IMR-90 (cell line): ENCODE results near the gene TOGARAM1. TPM values are rescaled to one million over a fixed set of nuclear protein-coding genes. Genes with fewer than 3 reads are reported as not detected.
A peak's percentile ranks its signal among the peaks of the same experiment; 100 is the strongest.

Experiments
- ATAC-seq: fragments of 200-7000 bp; cut with Tn5 transposase; 2 replicates; pipeline ENCODE4 v1.9.1; 2020; ENCODE audit warnings: low read depth, mild to moderate bottlenecking, moderate library complexity
- BruUV-seq: library from RNA; stranded (reverse); fragments of 400-500 nt; replicated peaks from 2 replicates; lab custom pipeline; 2021; lab: Mats Ljungman, UMichigan
- CTCF ChIA-PET: fragments of 300-600 bp; formaldehyde crosslinking; extraction: SDS; loops from one replicate; lab custom pipeline; 2021; ENCODE audit warnings: antibody characterized with exemption; lab: Yijun Ruan, JAX
- POLR2A ChIA-PET: fragments of 300-600 bp; sonication (Branson Sonifier 250); formaldehyde crosslinking; loops from one replicate; lab custom pipeline; 2022; ENCODE audit warnings: antibody characterized with exemption; ENCODE audit not compliant: unreplicated experiment; lab: Charles Lee
- DNase-seq: peaks from one replicate; pipeline ENCODE4 v3.0.0; 2013
- H2AFZ ChIP-seq: replicated peaks from 2 replicates; pipeline ENCODE3; 2013; ENCODE audit warnings: low read length, mild to moderate bottlenecking; ENCODE audit not compliant: poor library complexity
- H2AK5ac ChIP-seq: 2 replicates; pipeline ENCODE4 v1.6.1; 2013; ENCODE audit warnings: low read depth, low read length, inconsistent platforms
- H2AK9ac ChIP-seq: replicated peaks from 2 replicates; pipeline ENCODE3; 2013; ENCODE audit warnings: mild to moderate bottlenecking, low read depth, low read length, moderate library complexity; ENCODE audit not compliant: poor library complexity
- H2BK120ac ChIP-seq: 2 replicates; pipeline ENCODE4 v1.6.1; 2013; ENCODE audit warnings: low read depth, low read length, inconsistent platforms
- H2BK15ac ChIP-seq: 3 replicates; pipeline ENCODE4 v1.6.1; 2013; ENCODE audit warnings: low read depth, low read length, inconsistent platforms
- H2BK20ac ChIP-seq: 2 replicates; pipeline ENCODE4 v1.6.1; 2013; ENCODE audit warnings: low read depth, mild to moderate bottlenecking, inconsistent platforms, low read length, moderate library complexity
- H2BK5ac ChIP-seq: 2 replicates; pipeline ENCODE4 v1.6.1; 2013; ENCODE audit warnings: mild to moderate bottlenecking, low read depth, low read length, inconsistent platforms; ENCODE audit not compliant: poor library complexity, severe bottlenecking
- H3K14ac ChIP-seq: replicated peaks from 2 replicates; pipeline ENCODE4 v1.6.1; 2013; ENCODE audit warnings: low read depth, low read length, inconsistent platforms
- H3K18ac ChIP-seq: 2 replicates; pipeline ENCODE4 v1.6.1; 2013; ENCODE audit warnings: low read depth, low read length, control low read depth
- H3K23ac ChIP-seq: 2 replicates; pipeline ENCODE4 v1.6.1; 2013; ENCODE audit warnings: low read depth, low read length, inconsistent platforms
- H3K27ac ChIP-seq: 2 replicates; pipeline ENCODE4 v1.5.1; 2013; ENCODE audit warnings: mild to moderate bottlenecking, control low read depth, low read length; ENCODE audit not compliant: insufficient read depth
- H3K27me3 ChIP-seq: 2 replicates; pipeline ENCODE4 v1.6.1; 2013; ENCODE audit warnings: low read length; ENCODE audit not compliant: control insufficient read depth, insufficient read depth
- H3K36me3 ChIP-seq: 2 replicates; pipeline ENCODE4 v1.6.1; 2013; ENCODE audit warnings: low read length, mixed read lengths; ENCODE audit not compliant: control insufficient read depth, insufficient read depth
- H3K4ac ChIP-seq: 2 replicates; pipeline ENCODE4 v1.6.1; 2013; ENCODE audit warnings: low read depth, low read length, inconsistent platforms
- H3K4me1 ChIP-seq: 2 replicates; pipeline ENCODE4 v1.6.1; 2013; ENCODE audit warnings: low read length, mixed read lengths; ENCODE audit not compliant: control insufficient read depth, insufficient read depth
- H3K4me2 ChIP-seq: 2 replicates; pipeline ENCODE4 v1.6.1; 2013; ENCODE audit warnings: low read depth, mild to moderate bottlenecking, control low read depth, low read length, moderate library complexity
- H3K4me3 ChIP-seq: 2 replicates; pipeline ENCODE4 v1.5.1; 2013; ENCODE audit warnings: low read depth, mild to moderate bottlenecking, control low read depth, low read length, moderate library complexity; ENCODE audit not compliant: insufficient read depth
- H3K56ac ChIP-seq: 2 replicates; pipeline ENCODE4 v1.6.1; 2013; ENCODE audit warnings: low read length, inconsistent platforms; ENCODE audit not compliant: insufficient read depth; ENCODE audit errors: extremely low read depth
- H3K79me1 ChIP-seq, 2 experiments: 2 replicates each; pipeline ENCODE4 v1.6.1; 2013; ENCODE audit warnings: low read length in 2 of 2, inconsistent platforms in 1 of 2, low read depth in 1 of 2
- H3K9ac ChIP-seq: 2 replicates; pipeline ENCODE4 v1.6.1; 2013; ENCODE audit warnings: low read depth, low read length, control low read depth
- H3K9me1 ChIP-seq: 2 replicates; pipeline ENCODE4 v1.6.1; 2013; ENCODE audit warnings: low read length, inconsistent platforms; ENCODE audit not compliant: insufficient read depth
- H3K9me3 ChIP-seq: 2 replicates; pipeline ENCODE4 v1.6.1; 2013; ENCODE audit warnings: low read length; ENCODE audit not compliant: control insufficient read depth, insufficient read depth
- H4K20me1 ChIP-seq: 2 replicates; pipeline ENCODE4 v1.6.1; 2013; ENCODE audit warnings: low read length, inconsistent platforms; ENCODE audit not compliant: insufficient read depth
- H4K5ac ChIP-seq: 2 replicates; pipeline ENCODE4 v1.6.1; 2013; ENCODE audit warnings: mild to moderate bottlenecking, low read depth, low read length, control low read depth
- H4K8ac ChIP-seq, 2 experiments: 2 replicates each; pipeline ENCODE4 v1.6.1; 2013; ENCODE audit warnings: low read depth in 2 of 2, low read length in 2 of 2, control low read depth in 1 of 2, inconsistent platforms in 1 of 2
- H4K91ac ChIP-seq: 2 replicates; pipeline ENCODE4 v1.6.1; 2013; ENCODE audit warnings: low read depth, low read length, inconsistent platforms; ENCODE audit not compliant: insufficient read depth
- BHLHE40 ChIP-seq: fragments of 150-350 bp; IDR thresholded peaks from 2 replicates; pipeline ENCODE4 v1.6.1; 2016; ENCODE audit warnings: mild to moderate bottlenecking, low read depth, low read length
- CEBPB ChIP-seq: IDR thresholded peaks from 2 replicates; pipeline ENCODE4 v1.6.1; 2012; ENCODE audit warnings: low read depth, low read length, improper control_type of control experiment
- CHD1 ChIP-seq: IDR thresholded peaks from 2 replicates; pipeline ENCODE4 v1.6.1; 2012; ENCODE audit warnings: low read depth, low read length, improper control_type of control experiment
- CTCF ChIP-seq: conservative IDR thresholded peaks from 2 replicates; pipeline ENCODE4 v1.5.1; 2012; ENCODE audit warnings: mild to moderate bottlenecking, low read depth, low read length, improper control_type of control experiment
- MAFK ChIP-seq: IDR thresholded peaks from 2 replicates; pipeline ENCODE4 v1.6.1; 2012; ENCODE audit warnings: low read depth, low read length, improper control_type of control experiment
- MAZ ChIP-seq: IDR thresholded peaks from 2 replicates; pipeline ENCODE4 v1.6.1; 2012; ENCODE audit warnings: low read depth, mild to moderate bottlenecking, low read length, improper control_type of control experiment, moderate library complexity, borderline replicate concordance
- NFE2L2 ChIP-seq: fragments of 150-350 bp; IDR thresholded peaks from 2 replicates; pipeline ENCODE4 v1.6.1; 2016; ENCODE audit warnings: low read depth, mild to moderate bottlenecking, low read length
- POLR2A ChIP-seq: IDR thresholded peaks from 2 replicates; pipeline ENCODE4 v1.6.1; 2012; ENCODE audit warnings: mild to moderate bottlenecking, low read depth, low read length
- WGBS, 2 experiments: methylation state at CpG; one replicate each; pipeline versions ENCODE4 v1.1.5 to v1.1.7; 2013; ENCODE audit warnings: missing lambda C conversion rate in 2 of 2; ENCODE audit not compliant: insufficient read length in 1 of 2; ENCODE audit errors: extremely low coverage in 2 of 2; 5-methylcytosine and 5-hydroxymethylcytosine counted together
- dilution Hi-C: fragments of 300-500 bp; cut with HindIII; formaldehyde crosslinking; loops from one replicate; pipeline ENCODE4 v1.14.3; 2018; ENCODE audit warnings: low sequenced_read_pairs; ENCODE audit not compliant: unreplicated experiment
- in situ Hi-C: fragments of 300-500 bp; cut with MboI; formaldehyde crosslinking; loops from 3 replicates; pipeline ENCODE4 v1.14.3; 2019; ENCODE audit warnings: low sequenced_read_pairs, inconsistent platforms, mixed read lengths
- intact Hi-C: fragments of 100-400 bp; cut with micrococcal nuclease; formaldehyde crosslinking; loops from 2 replicates; pipeline ENCODE4 v1.10.0; 2022
- polyA plus RNA-seq, 3 experiments: library from polyadenylated mRNA; depleted of rRNA; stranded (reverse); fragments of >200 nt; gene quantifications; 2 replicates each; pipeline ENCODE4 v1.2.3, GENCODE V29; 2012; ENCODE audit warnings: low replicate concordance in 1 of 3
- total RNA-seq: library from RNA; depleted of rRNA; stranded (reverse); fragments of >200 nt; gene quantifications from 2 replicates; pipeline ENCODE4 v1.2.3, GENCODE V29; 2012
- TF ChIP-seq, protein P1 (sequence below): fragments of 150-350 bp; IDR thresholded peaks from 2 replicates; pipeline ENCODE4 v1.6.1; 2016; ENCODE audit warnings: low read depth, mild to moderate bottlenecking, low read length, moderate library complexity, borderline replicate concordance

TOGARAM1 gene
- total and polyA plus RNA-seq, 2 of the 4 experiments (the other 2 are of a cell fraction) = 3.1 to 13.4 TPM

DNA sequence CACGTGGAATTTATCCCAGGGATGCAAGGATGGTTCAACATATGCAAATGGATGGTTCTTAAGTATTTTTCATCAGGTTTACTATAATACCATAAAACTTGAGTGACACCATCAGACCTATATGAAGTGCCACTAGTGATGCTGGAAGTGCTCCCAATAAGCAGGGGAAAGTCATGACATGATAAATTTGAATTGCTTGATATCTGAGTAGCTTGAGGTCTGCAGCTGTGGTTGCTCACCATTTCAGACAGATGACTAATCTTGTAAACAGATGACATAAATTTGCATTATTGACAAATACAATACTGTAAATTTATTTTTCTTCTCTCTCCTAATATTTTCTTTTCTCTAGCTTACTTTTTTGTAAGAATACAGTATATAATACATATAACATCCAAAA lies 108.2 kb downstream of the TOGARAM1 start:
- Histone ChIP-seq H2AK5ac (no peak overlapping the region), H3K36me3 (0 out of 2 replicates have a peak, but pooled peaks cover 1% of the 10 kb centered on the region), H2BK20ac (no peak overlapping the region), H4K20me1 (no peaks in the 10 kb centered on the region), H3K79me1 (peaks cover 0 to 9% of the 10 kb centered on the region in 2 experiments; a peak in 2 of 4 replicates), H3K23ac (no peak overlapping the region), H2AK9ac (no peak overlapping the region), H4K91ac (no peak overlapping the region), H3K9ac (no peak overlapping the region), H2BK15ac (no peak overlapping the region), H3K4me1 (no peaks in the 10 kb centered on the region), H4K5ac (no peak overlapping the region), H2BK120ac (no peak overlapping the region), H2AFZ (no peak overlapping the region), H3K9me3 (no peaks in the 10 kb centered on the region), H3K4me2 (no peak overlapping the region), H2BK5ac (no peak overlapping the region), H3K4ac (no peak overlapping the region), H4K8ac (no peak overlapping the region), H3K9me1 (no peaks in the 10 kb centered on the region), H3K18ac (no peak overlapping the region), H3K27me3 (no peaks in the 10 kb centered on the region), H3K27ac (no peak overlapping the region), H3K14ac (no peak overlapping the region), H3K4me3 (no peak overlapping the region), H3K56ac (no peak overlapping the region)
- DNase-seq = peak; percentile 10
- ChIA-PET POLR2A (no interaction called here), CTCF (no interaction called here)
- TF ChIP-seq CHD1 (no peak), NFE2L2 (no peak), MAZ (no peak), MAFK (no peak), CTCF (no peak), POLR2A (no peak), BHLHE40 (no peak), CEBPB (no peak)
- TF ChIP-seq, protein P1, sequence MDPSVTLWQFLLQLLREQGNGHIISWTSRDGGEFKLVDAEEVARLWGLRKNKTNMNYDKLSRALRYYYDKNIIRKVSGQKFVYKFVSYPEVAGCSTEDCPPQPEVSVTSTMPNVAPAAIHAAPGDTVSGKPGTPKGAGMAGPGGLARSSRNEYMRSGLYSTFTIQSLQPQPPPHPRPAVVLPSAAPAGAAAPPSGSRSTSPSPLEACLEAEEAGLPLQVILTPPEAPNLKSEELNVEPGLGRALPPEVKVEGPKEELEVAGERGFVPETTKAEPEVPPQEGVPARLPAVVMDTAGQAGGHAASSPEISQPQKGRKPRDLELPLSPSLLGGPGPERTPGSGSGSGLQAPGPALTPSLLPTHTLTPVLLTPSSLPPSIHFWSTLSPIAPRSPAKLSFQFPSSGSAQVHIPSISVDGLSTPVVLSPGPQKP = no peak
- no peak for ATAC-seq
- WGBS, 2 experiments = no CpG with 5 or more reads among the region's 1 CpG
- BruUV-seq = no TSS peak
- in situ Hi-C loops (no loop called here), dilution Hi-C loops (no loop called here), intact Hi-C loops (no loop called here)
